T-helper 2 cell (primary cell): ENCODE measurements around the gene ZMYND11.
A peak's percentile ranks its signal among the peaks of the same experiment; 100 is the strongest.

Source experiments
- DNase-seq, 5 experiments: peaks; one replicate each; pipeline versions ENCODE4 v3.0.0 to v3.0.0-alpha.2; 2012 to 2022
- total RNA-seq, 2 donors: gene quantifications; one replicate each; lab custom pipeline; 2026; lab: John Stamatoyannopoulos, UW

The ZMYND11 gene
- 59.9 to 108 reads per million in 2 donors for total RNA-seq

DNA sequence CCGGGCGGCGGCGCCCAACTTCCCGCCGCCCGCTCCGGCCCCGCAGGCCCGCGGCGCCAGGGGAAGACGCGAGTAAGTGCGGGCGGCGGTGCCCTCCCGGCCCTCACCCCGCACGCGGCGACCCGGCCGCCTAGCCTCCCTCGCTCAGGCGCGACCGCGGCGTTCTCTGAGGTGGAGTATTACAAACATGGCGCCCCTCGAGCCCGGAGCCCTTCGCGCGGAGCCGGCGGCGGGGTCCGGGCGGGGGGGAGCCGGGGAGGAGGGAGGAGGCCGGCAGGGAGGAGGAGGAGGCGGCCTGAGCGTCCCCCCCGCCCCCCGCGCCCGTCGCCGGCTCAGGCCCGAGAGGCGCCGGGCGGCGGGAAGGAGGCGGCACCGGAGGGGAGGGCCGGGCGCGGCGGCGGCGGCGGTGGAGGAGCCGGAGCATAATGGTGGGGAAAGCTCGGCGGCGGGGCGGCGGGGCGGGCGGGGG lies at the start of gene ZMYND11:
TSS of gene ZMYND11 (plus strand) at position 324 of the 469 bp plus-strand sequence. CDS start 44,558 bp downstream, outside the sequence.
- DNase-seq: peak; percentile 40 to 79 (median 56)

DNA sequence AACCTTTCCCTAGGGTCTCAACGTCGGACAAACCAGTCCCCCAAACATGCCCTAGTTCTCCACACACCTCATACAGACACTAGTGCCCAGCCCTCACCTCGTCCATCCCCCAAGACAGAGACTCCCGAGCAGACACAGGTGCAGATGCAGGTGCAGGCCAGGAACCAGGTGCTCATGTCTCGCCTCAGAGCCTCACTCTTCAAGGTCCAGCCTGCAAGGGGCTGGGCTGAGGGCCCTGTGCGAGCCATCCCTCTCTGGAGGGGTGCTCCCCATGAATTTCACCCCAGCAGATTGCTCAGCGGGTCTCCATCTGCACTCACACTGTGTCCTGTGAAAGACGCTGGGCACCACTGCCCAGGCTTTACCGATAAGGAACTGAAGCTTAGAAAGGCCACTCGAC lies 49.2 kb upstream of the ZMYND11 start:
- DNase-seq: no peak

DNA sequence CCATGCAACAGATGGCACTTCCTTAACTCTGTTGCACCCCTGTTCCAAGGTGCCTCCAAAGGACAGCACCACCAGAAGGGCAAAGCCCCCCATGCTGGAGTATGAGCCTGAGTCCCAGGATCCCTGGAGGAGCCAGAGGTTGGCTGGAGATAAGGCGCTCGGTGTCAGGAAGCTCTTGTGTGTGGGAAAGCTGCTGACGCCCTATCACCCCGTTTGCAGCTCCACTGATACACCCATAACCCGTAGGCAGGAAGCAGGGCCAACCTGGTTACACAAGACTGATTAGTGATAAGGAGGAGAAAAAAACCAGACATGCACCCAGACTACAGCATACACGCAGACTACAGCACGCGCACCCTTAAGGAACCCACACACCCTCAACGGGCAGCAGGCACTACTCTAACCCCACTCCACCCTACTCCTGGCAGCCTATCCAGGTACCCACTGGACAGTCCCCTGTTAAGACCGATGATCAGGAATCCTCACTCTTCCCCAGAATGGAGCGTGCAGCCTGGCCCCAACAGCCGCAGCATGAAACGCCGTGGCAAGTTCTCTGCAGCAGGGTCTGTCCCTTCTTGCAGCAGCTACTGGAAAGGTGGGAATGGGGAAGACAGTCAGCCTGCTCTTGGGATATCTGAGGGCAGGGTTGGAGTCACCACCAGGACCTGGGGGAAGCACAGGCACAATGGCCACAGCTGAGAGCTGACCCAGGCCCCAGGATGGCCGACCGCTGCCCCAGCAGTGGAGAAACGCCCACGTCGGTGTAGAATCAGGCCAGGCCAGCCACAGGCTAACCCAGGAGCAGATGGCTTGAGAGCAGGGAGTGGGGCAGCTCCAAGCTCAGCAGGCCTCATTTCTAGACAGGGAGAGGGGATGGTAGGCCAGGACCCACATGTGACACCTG lies 47.8 kb upstream of the ZMYND11 start:
- DNase-seq: peak in 2 of 5 experiments; percentile 4 to 86

DNA sequence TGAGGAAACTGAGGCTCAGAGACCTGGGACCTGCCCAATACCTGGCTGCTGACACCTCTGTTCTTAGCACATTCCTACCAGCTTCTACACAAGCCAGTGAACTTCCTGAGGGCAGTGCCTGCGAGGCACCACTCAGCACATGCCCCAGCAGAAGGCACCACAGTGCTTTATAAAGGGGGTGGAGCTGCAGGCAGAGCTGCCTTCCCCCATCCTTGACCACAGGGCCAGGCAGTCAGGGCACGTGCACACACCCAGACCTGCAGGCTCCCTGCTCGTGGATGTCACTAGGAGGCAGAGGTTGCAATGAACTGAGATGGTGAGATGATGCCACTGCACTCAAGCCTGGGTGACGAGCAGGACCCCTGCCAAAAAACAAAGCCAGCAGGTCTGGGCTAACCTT lies 47.0 kb upstream of the ZMYND11 start:
- DNase-seq: peak in 1 of 5 experiments; percentile 60

DNA sequence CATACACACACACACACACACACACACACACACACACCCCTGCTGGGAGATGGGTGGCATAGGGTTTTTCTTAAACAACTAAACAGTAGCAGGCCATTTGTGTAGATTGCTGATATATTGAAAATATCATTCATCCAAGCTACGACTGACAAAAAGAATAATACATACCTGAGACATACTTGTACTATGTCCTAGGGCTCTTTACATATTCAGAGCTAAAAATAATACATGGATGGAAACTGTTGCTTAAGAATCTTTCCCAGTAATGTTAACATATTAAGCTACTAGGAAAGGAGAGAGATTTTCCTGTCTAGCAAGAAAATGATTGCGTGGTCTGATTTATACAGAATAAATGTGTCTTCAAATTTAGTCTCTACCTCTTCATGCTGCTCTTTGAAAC lies 46.0 kb upstream of the ZMYND11 start:
- DNase-seq: no peak

DNA sequence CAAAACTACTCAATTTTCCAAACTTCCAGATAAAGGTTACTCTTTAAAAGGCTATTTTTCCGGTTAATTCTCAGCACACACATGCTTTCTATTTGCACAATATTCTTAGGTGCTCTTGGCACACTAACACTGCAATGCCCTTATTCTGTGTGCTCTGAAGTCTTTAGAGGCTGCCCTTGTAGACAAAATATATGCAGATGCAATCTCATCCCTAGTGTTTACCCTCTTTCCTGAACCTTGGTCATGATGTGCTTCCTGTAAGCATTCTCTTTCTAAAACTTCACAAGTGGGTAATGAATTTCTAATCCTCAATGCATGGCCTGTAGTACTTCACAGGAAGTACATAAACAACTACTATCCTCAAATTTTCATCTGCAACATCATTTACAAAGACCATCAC lies 45.1 kb upstream of the ZMYND11 start:
- DNase-seq: no peak

DNA sequence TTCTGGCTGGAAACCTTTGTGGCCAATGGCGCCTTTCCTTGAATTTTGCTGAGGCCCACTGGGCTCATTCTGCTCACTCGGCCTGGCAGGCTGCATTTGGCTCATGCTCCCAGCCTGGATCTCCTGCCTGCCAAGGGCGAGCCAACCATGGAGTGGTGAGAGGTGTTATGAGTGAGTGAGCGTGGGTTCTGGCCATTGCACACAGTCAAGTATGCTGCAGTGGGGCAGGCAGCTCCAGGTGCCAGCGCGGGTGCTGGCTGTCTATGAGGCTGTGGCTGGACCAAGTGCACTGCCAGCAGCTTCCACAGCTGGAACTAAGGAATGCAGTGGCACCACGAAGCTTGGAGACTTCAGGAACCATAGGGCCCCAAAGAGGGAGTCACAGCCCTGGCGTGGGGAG lies 43.9 kb upstream of the ZMYND11 start:
- no peak for DNase-seq

DNA sequence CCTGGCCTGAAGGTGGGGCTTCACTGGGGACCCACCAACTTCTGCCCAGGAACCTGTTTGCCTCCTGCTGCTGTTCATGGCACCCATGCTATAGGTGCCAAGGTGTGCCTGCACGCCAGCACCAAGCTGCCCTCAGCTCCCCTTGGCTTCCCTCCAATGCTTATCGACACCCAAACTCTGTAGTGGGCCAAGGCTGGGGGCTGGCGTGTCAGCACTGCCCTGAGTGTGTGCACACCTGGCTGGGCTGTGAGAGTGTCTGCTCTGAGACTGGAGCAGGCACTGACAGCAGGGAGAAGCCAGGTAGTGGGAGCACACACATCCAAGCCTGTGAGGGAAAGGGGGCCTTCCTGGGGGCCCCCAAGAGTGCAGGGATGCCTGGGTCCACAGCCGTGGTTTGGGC lies 43.1 kb upstream of the ZMYND11 start:
- no peak for DNase-seq

DNA sequence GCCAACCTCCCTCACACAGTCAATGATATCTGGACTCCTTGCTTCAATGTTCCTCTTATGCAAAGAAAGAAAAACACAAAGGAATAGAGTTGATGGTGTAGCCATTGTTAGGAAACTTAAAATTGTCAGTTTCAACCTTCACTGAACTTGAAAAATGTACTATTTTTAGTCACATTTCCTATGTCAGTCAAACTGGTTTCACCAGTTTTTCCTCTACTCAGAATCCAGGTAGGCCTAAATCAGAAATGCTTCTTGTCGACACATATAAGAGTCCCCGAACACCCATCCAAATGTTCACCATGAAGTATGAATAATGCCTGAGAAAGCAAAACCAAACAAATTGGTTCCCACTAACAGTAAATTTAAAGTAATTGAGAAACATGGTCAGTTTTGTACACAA lies 42.4 kb upstream of the ZMYND11 start:
- DNase-seq: no peak

DNA sequence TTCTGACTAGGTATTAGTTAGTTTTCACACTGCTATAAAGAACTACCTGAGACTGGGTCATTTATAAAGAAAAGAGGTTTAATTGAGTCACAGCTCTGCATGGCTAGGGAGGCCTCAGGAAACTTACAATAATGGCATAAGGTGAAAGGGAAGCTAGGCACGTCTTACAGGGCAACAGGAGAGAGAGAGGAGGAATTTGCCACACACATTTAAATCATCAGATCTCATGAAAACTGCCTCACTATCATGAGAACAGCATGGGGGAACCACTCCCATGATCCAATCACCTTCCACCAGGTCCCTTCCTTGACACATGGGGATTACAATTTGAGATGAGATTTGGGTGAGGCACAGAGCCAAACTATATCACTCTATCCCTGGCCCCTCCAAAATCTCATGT lies 40.6 kb upstream of the ZMYND11 start:
- DNase-seq: no peak

DNA sequence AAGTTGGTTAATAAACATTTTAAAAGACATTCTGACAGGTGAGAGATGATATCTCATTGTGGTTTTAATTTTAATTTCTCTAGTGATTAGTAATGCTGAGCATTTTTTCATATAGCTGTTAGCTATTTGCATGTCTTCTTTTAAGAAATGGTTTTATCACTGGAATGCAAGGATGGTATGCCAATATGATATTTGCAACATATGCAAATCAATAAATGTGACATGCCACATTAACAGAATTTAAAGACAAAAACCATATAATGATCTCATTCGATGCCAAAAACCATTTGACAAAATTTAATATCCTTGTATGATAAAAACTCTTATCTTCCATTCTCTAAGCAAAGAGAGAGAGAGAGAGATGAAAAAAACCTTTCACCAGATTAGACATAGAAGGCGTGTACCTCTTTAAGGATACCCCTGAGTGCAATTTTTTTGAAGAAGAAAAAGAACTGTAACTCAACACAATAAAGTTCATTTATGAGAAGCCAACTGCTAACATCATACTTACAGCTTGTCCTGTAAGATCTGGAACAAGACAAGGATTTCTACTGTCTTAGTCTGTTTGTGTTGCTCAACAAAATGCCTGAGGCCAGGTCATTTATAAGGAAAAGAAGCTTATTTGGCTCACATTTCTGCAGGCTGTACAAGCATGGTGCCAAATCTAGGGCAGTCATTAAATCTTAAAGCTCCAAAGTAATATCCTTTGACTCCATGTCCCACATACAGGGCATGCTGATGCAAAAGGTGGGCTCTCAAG lies 39.7 kb upstream of the ZMYND11 start:
- no peak for DNase-seq

DNA sequence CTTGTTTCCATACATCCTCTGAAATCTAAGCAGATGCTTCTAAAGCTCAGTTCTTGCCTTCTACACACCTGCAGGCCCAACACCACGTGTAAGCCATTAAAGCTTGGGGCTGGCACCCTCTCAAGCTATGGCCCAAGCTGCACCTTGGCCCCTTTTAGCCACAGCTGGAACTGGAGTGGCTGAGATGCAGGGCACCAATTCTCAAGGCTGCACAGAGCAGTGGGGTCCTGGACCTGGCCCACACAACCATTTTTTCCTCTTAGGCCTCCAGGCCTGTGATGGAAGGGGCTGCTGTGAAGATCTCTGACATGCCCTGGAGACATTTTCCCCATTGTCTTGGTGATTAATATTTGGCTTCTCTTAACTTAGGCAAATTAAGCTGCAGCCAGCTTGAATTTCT lies 38.8 kb upstream of the ZMYND11 start:
- no peak for DNase-seq

DNA sequence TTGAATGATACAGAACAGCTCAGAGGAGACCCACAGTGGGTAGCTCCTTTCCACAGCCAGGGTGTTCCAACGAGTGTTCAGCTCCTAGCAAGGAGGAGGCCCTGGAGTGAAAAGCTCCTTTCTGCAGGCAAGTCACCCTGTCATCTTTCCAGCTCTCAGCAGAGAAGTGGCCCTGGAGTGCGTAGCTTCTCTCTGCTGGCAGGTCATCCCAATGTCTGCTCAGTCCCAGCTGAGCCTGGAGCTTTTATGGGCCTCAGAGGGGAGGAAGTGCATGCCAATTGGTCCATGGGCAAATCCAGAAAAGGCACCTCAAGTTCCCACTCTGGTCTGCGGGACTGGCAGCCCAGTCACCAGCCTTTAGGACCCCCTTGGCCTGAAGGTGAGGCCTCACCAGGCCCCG lies 30.8 kb upstream of the ZMYND11 start:
- no peak for DNase-seq

DNA sequence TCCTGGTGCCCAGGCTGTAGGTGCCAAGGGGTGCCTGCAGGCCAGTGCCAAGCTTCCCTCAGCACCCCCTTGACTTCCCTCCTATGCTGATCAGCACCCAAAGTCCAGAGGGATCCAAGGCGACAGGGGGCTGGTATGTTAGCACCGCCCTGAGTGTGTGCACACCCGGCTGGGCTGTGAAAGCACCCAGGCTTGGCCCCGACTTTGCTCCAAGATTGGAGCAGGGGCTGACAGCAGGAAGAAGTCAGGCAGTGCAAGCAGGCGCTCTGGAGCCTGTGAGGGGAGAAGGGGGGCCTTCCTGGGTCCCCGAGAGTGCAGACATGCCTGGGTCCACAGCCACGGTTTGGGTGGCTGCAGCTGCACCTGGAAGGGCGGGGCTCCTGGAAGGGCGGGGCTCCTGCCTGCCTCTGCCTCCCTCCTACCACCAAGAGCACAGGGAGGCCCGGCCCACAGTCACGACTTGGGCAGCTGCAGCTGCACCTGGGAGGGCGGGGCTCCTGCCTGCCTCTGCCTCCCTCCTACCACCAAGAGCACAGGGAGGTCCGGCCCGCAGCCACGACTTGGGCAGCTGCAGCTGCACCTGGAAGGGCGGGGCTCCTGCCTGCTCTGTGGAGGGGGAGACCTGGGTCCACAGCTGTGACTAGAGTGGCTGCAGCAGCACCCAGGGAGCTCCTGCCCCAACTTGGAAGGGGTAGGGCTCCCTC lies 30.2 kb upstream of the ZMYND11 start:
- no peak for DNase-seq

DNA sequence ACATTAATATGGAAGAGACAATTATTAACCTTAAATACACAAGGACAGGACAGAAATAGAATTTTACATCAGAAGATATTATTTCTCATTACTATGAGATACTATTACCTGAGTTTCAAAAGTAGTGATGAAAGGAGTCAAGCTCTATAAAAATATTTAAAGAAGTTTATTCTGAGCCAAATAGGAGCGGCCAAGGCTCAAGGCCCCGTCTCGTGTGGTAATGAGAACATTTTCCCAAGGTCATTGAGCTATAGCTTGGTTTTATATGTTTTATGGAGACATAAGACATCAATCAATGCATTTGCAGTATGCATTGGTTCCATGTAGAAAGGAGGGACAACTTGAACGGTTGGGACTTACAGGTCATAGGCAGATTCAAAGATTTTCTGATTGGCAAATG lies 29.4 kb upstream of the ZMYND11 start:
- no peak for DNase-seq

DNA sequence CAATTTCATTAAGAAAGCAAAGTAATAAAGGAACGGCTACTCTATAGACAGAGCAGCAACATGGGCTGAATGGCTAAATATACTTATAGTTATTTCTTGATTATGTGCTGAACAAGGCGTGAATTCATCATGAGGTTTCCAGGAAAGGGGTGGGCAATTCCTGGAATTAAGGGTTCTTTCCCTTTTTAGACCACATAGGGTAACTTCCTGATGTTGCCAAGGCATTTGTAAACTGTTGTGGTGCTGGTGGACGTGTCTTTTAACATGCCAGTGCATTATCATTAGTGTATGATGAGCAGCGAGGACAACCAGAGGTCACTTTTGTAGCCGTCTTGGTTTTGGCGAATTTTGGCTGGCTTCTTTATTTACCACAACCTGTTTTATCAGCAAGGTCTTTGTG lies 28.5 kb upstream of the ZMYND11 start:
- peak in 1 of 5 experiments; percentile 24 for DNase-seq

DNA sequence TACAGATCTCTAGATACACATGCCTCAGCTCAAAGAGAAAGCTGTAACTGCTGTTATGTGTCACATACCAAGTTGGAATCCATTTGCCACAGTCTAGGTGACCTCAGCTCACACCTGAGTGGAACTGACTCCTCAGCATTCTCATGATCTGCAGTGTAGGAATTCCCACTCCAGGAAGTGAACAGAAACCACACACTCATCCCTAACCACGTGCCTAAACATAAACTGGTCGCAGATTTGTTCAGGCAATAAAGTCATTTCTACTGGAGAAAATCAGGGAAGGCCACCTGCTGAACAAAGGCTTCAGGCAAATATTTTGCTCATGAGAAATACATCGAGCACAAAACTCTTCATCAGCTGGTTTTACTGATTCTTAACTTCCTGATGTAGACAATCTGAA lies 23.0 kb upstream of the ZMYND11 start:
- DNase-seq: no peak

DNA sequence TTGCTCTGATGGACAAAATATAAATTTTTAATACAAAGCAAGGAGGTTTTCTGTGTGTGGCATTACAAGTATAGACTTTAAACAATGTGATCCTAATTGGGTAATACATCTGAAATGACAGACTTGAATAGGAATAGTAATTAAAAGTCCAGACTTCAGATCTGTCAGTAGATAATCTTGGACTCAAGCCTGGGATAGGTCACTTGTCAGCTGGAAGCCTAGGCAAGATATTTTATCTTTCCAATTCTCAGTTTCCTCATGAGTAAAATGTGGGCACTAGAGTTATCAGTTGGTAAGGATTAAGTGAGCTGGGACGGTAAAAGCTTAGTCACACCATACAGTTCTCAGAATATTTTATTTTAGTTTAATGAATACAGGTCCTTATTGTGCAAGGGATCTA lies 10.4 kb upstream of the ZMYND11 start:
- no peak for DNase-seq

DNA sequence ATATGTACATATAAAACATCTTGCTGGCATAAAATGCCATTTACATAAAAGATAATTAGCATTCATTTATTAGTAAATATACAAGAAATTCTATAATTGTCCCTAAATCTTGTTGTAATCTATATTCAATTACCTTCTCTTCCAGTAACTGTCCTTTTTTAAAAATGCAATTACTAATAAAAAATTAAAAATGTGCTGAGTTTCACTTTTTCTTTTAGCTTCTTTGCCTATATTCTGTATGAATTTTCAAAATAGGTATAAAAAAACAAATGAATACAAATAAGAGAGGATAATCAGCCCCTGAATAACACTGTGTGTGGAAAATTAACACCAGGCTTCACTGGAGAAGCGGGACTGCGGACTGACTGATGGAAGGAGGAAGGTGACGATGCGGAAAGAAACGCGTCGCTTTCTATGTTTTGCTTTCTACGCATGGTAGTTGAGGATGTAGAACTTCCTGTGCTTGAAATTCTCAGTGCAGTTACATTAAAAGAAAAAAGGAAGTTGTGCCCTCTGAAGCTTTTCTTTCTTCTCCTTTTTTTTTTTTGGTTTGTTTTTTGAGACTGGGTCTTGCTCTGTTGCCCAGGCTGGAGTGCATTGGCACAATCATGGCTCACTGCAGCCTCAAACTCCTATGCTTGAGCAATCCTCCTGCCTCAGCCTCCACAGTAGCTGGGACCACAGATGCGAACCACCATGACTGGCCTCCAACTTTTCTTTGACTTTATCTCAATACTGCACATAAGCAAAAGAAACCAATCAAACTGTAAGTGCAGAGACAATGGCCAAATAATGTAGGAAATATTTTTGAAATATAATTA lies 7.4 kb upstream of the ZMYND11 start:
- peak in 2 of 5 experiments; percentile 10 to 76 for DNase-seq

DNA sequence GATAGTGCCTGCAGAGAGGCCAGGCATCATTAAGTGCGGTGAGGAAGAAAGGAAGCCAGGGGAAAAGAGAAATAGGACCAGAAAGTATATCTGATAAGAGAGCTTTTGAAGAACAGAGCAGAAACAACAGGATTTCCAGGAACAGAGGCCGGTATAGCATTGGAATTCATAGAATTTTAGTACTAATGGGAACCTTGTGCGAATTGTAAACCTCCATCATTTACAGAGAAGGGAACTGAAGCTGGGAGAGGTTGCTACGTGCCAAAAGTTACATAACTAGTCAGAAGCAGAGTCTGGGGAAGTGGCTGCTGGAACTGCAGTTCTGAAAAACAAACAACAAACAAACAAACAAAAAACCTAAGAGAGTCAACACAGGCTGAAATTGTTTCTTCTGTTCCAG lies 5.4 kb upstream of the ZMYND11 start:
- no peak for DNase-seq

DNA sequence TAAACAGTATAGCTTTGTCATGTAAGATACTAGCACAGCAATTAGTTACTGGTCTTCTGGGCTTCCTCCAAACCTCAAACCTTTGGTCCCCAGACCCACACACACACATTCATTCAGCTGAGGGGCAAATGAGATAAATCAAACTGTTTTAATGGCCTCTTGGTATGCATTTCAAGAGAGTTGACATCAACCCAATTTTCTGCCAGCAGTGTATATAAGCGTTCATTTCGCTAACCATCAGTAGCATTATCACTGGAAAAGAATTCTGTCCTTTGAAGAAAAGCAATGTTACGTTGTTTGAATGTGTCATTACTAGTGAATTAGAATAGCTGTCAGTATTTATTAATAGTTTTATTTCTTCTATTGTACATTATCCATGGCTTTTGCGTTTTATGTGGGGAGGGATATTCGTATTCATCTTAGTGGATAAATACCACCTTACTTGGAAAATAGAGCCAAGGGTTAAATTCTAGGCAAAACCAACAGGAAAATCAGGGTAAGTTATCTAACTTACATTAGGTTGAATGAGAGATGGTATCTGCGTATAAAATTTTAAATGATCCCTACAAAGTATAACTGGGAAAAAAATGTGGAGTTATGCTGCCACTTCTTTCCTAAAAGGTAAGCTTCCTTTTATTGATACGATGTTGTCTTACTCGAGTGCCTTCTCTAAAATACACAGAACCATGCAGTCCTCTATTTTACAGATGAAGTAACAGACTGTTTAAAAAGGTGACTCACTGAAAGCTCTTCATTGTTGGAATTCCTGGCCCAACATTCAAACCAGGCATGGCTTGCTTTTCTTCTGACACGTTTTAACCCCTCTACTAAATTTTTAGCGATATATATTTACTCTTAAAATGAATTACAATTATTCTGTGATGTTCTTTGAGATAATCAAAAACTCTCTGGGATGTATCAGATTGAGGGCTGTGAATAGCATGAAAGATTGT lies 2.0 kb upstream of the ZMYND11 start:
- DNase-seq: no peak
